Neuronal stem cell (in vitro differentiated cells): ENCODE results near the gene VTCN1.

Experiments used
- DNase-seq: peaks from one replicate; pipeline ENCODE4 v3.0.0-alpha.2; 2013; ENCODE audit warnings: low spot score
- H2AFZ ChIP-seq: one replicate; pipeline ENCODE4 v1.6.1; 2013; ENCODE audit warnings: mild to moderate bottlenecking, low read length, inconsistent platforms
- H2AK5ac ChIP-seq: 2 replicates; pipeline ENCODE4 v1.6.1; 2013; ENCODE audit warnings: low read depth, mild to moderate bottlenecking, inconsistent platforms, low read length, moderate library complexity, mixed read lengths
- H2BK120ac ChIP-seq: 2 replicates; pipeline ENCODE4 v1.6.1; 2013; ENCODE audit warnings: low read depth, mild to moderate bottlenecking, inconsistent platforms, low read length, moderate library complexity, mixed read lengths
- H2BK12ac ChIP-seq: one replicate; pipeline ENCODE4 v1.6.1; 2013; ENCODE audit warnings: low read length, inconsistent platforms
- H2BK15ac ChIP-seq: 2 replicates; pipeline ENCODE4 v1.6.1; 2013; ENCODE audit warnings: mild to moderate bottlenecking, low read length, inconsistent platforms, mixed read lengths
- H2BK5ac ChIP-seq: one replicate; pipeline ENCODE4 v1.6.1; 2013; ENCODE audit warnings: inconsistent platforms, mild to moderate bottlenecking, low read length, moderate library complexity
- H3K14ac ChIP-seq: one replicate; pipeline ENCODE4 v1.6.1; 2013; ENCODE audit warnings: low read length, inconsistent platforms
- H3K18ac ChIP-seq: 2 replicates; pipeline ENCODE4 v1.6.1; 2013; ENCODE audit warnings: low read length, inconsistent platforms
- H3K23ac ChIP-seq: 2 replicates; pipeline ENCODE4 v1.6.1; 2013; ENCODE audit warnings: low read depth, mild to moderate bottlenecking, mixed read lengths, low read length, inconsistent platforms; ENCODE audit not compliant: poor library complexity
- H3K27ac ChIP-seq: replicated peaks from 3 replicates; pipeline ENCODE4 v1.5.1; 2013; ENCODE audit warnings: low read length, inconsistent platforms
- H3K27me3 ChIP-seq, 3 experiments: 2 replicates each; pipeline ENCODE4 v1.6.1; 2013; ENCODE audit warnings: low read length in 3 of 3, mild to moderate bottlenecking in 2 of 3, inconsistent platforms in 1 of 3, low read depth in 1 of 3, mixed read lengths in 1 of 3, moderate library complexity in 1 of 3; ENCODE audit not compliant: control insufficient read depth in 3 of 3, insufficient read depth in 3 of 3
- H3K36me3 ChIP-seq, 2 donors: replicated peaks in 1 of 2; 2 replicates each; pipeline ENCODE4 v1.6.1; 2013; ENCODE audit warnings: low read length in 2 of 2; ENCODE audit not compliant: control insufficient read depth in 2 of 2, insufficient read depth in 2 of 2
- H3K4ac ChIP-seq: 2 replicates; pipeline ENCODE4 v1.6.1; 2013; ENCODE audit warnings: inconsistent platforms, mild to moderate bottlenecking, low read length, moderate library complexity
- H3K4me1 ChIP-seq, 2 donors: 1 replicate in 1 of 2; 2 replicates in 1 of 2; pipeline ENCODE4 v1.6.1; 2013; ENCODE audit warnings: low read length in 2 of 2, low read depth in 1 of 2; ENCODE audit not compliant: control insufficient read depth in 2 of 2, insufficient read depth in 1 of 2
- H3K4me2 ChIP-seq: one replicate; pipeline ENCODE4 v1.6.1; 2013; ENCODE audit warnings: mild to moderate bottlenecking, low read length, inconsistent platforms; ENCODE audit not compliant: insufficient read depth, poor library complexity, severe bottlenecking
- H3K4me3 ChIP-seq, 2 donors: 2 replicates each; pipeline ENCODE4 v1.5.1; 2013; ENCODE audit warnings: low read length in 2 of 2, mild to moderate bottlenecking in 2 of 2, inconsistent platforms in 1 of 2, moderate library complexity in 1 of 2
- H3K79me1 ChIP-seq: one replicate; pipeline ENCODE4 v1.6.1; 2013; ENCODE audit warnings: low read depth, mild to moderate bottlenecking, inconsistent platforms, low read length, moderate library complexity
- H3K9ac ChIP-seq: one replicate; pipeline ENCODE4 v1.6.1; 2013; ENCODE audit warnings: mild to moderate bottlenecking, low read depth, low read length, inconsistent platforms; ENCODE audit not compliant: poor library complexity
- H3K9me3 ChIP-seq, 2 donors: replicated peaks in 1 of 2; 2 replicates each; pipeline versions ENCODE3 to v1.6.1; 2013; ENCODE audit warnings: low read length in 2 of 2, mild to moderate bottlenecking in 2 of 2, inconsistent platforms in 1 of 2, low read depth in 1 of 2, mixed read lengths in 1 of 2, moderate library complexity in 1 of 2; ENCODE audit not compliant: control insufficient read depth in 2 of 2, insufficient read depth in 1 of 2
- H4K8ac ChIP-seq: one replicate; pipeline ENCODE4 v1.6.1; 2013; ENCODE audit warnings: low read depth, mild to moderate bottlenecking, inconsistent platforms, low read length, moderate library complexity
- H4K91ac ChIP-seq: one replicate; pipeline ENCODE4 v1.6.1; 2013; ENCODE audit warnings: low read length, low read depth, mild to moderate bottlenecking, inconsistent platforms; ENCODE audit not compliant: poor library complexity
- WGBS, 2 donors: extraction: QIAGEN DNeasy Blood & Tissue Kit; methylation state at CpG; one replicate each; pipeline ENCODE4 v1.1.7; 2013; ENCODE audit warnings: missing lambda C conversion rate in 2 of 2, mixed read lengths in 1 of 2; ENCODE audit not compliant: insufficient read length in 2 of 2, insufficient replicate concordance in 1 of 2; ENCODE audit errors: extremely low coverage in 2 of 2; 5-methylcytosine and 5-hydroxymethylcytosine counted together

Gene VTCN1

DNA sequence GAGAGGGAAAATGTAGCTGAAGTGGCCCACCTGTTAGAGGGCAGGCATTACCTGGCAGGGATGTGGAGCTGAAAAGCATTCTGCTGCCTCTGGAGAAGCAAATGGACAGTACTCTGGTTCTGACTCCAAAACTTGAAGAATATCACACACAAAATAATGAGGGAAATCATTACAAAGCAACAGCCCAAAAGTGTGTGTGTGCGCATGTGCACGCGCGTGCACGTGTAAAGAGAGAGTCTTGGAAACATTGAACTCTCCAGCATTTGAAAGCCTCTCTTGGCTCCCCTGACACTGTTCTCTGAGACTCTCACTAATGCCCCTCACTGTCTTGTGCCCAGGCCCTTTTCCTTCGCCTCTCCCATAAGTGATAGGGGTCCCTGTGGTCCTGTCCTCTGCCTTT, 2.3 kb upstream of the VTCN1 start:
- H3K4ac ChIP-seq, result no peak overlapping the region
- no peak overlapping the region for H2BK5ac ChIP-seq
- no CpG with 5 or more reads among the region's 6 CpGs for WGBS, 2 donors
- no peak overlapping the region for H2BK12ac ChIP-seq
- no peaks in the 10 kb centered on the region for H3K36me3 ChIP-seq
- H3K4me2 ChIP-seq, result no peak overlapping the region
- no peak overlapping the region for H3K4me3 ChIP-seq
- H2BK15ac ChIP-seq, result no peak overlapping the region
- peaks cover 0 to 16% (median 0%) of the 10 kb centered on the region in 3 experiments for H3K27me3 ChIP-seq
- H2AK5ac ChIP-seq, result no peak overlapping the region
- no peak overlapping the region for H3K18ac ChIP-seq
- H2BK120ac ChIP-seq, result no peak overlapping the region
- H4K8ac ChIP-seq, result no peak overlapping the region
- no peak overlapping the region for H4K91ac ChIP-seq
- H3K23ac ChIP-seq, result no peak overlapping the region
- H3K9ac ChIP-seq, result no peak overlapping the region
- DNase-seq, result no peak
- H3K79me1 ChIP-seq, result no peaks in the 10 kb centered on the region
- H2AFZ ChIP-seq, result no peak overlapping the region
- no peak overlapping the region for H3K14ac ChIP-seq
- H3K4me1 ChIP-seq, result peaks cover 3 to 4% of the 10 kb centered on the region in 2 donors
- peaks cover 0 to 2% of the 10 kb centered on the region in 2 donors for H3K9me3 ChIP-seq
- H3K27ac ChIP-seq, result no peak overlapping the region

DNA sequence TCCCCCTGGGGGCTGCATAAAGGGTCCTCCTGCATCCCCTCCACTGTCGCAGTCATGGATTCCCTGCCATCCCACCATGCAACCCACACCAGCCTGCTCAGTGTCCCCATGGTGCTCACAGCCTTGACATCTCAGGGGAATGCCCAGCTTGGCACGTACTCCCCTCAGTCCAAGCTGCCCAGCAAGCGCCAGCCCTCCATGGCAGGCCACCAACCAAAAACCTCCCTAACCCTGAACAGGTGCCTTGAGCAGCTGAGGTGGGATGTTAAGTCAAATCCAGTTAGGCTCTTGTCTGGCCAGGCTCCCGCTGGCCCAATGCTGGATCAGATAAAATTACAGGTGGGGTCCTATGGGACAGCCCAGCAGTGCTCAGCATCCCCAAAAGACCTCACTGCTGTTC, 341 bp downstream of the VTCN1 start:
- Histone ChIP-seq H4K91ac (no peak overlapping the region), H3K23ac (no peak overlapping the region), H3K4me2 (no peak overlapping the region), H3K14ac (no peak overlapping the region), H2AK5ac (peak overlapping the region; percentile 70), H2BK12ac (no peak overlapping the region), H2BK5ac (no peak overlapping the region), H3K18ac (peak overlapping the region; percentile 15), H4K8ac (no peak overlapping the region), H2BK15ac (no peak overlapping the region), H2AFZ (no peak overlapping the region), H3K9me3 (no peaks in the 10 kb centered on the region), H3K4me3 (no peak overlapping the region), H3K27ac (no peak overlapping the region), H3K4ac (no peak overlapping the region), H3K27me3 (peaks cover 0 to 16% (median 0%) of the 10 kb centered on the region in 3 experiments), H3K9ac (no peak overlapping the region), H3K36me3 (no peaks in the 10 kb centered on the region), H2BK120ac (no peak overlapping the region), H3K79me1 (no peaks in the 10 kb centered on the region), H3K4me1 (peaks cover 3 to 4% of the 10 kb centered on the region in 2 donors)
- WGBS, 2 donors, result no CpG with 5 or more reads among the region's 4 CpGs
- DNase-seq, result no peak

DNA sequence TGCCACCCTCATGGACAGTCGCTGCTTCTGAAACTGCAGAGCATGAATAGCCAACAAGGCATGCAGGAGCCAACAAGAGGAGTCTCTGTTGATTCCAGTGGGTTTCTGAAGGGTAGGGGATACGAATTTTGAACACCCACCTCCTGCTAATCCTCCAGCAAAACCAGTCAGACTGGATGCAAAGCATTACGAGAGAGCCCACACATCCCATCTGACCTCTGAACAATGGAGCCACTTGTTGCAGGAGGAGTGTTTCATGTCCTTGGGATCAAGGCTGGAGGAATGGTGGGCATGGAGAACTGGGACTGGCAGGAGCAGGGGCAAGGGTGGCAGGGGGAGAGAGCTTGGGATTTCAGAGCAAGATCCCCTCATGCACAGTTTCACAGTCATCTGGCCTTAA, 1.6 kb downstream of the VTCN1 start:
- WGBS, 2 donors, result no CpG with 5 or more reads among the region's 3 CpGs

DNA sequence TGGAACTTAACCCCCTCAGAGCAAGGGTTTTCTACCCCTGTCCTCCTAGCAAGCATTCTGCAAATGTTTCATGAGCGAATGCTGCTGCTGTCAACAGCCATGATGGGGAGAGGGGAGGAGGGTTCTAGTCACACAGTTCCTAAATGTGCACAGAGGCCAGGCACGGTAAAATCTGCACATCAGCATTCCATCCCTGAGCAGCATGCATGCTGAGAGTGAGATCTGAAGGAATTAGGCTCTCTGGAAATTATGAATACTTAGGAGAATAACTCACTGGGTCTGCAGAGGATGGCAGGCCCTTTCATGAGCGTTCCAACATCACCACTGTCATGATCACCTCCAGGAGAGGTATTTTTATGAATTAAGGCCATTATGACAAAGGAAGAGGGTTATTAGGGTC, 2.1 kb downstream of the VTCN1 start:
- Histone ChIP-seq H3K4ac (no peak overlapping the region), H2BK12ac (no peak overlapping the region), H2BK5ac (no peak overlapping the region), H3K79me1 (no peaks in the 10 kb centered on the region), H2AK5ac (no peak overlapping the region), H3K18ac (no peak overlapping the region), H3K23ac (no peak overlapping the region), H2BK15ac (no peak overlapping the region), H4K91ac (no peak overlapping the region), H3K14ac (no peak overlapping the region), H2AFZ (no peak overlapping the region), H3K27ac (no peak overlapping the region), H3K9ac (no peak overlapping the region), H3K27me3 (peaks cover 0 to 16% (median 0%) of the 10 kb centered on the region in 3 experiments), H3K4me2 (no peak overlapping the region), H4K8ac (no peak overlapping the region), H3K36me3 (no peaks in the 10 kb centered on the region), H3K9me3 (no peaks in the 10 kb centered on the region), H2BK120ac (no peak overlapping the region), H3K4me3 (no peak overlapping the region), H3K4me1 (peaks cover 3 to 4% of the 10 kb centered on the region in 2 donors)
- DNase-seq, result no peak
- no CpG with 5 or more reads among the region's 3 CpGs for WGBS, 2 donors

More for the DNA sequence above, 1.6 kb downstream of the VTCN1 start:
- no peak overlapping the region for H2AFZ ChIP-seq
- no peak overlapping the region for H4K91ac ChIP-seq
- peaks cover 0 to 16% (median 0%) of the 10 kb centered on the region in 3 experiments for H3K27me3 ChIP-seq
- H3K4ac ChIP-seq, result no peak overlapping the region
- H3K9me3 ChIP-seq, result no peaks in the 10 kb centered on the region
- no peak overlapping the region for H4K8ac ChIP-seq
- DNase-seq, result no peak
- H3K23ac ChIP-seq, result no peak overlapping the region
- no peak overlapping the region for H3K27ac ChIP-seq
- H3K36me3 ChIP-seq, result no peaks in the 10 kb centered on the region
- no peak overlapping the region for H2BK120ac ChIP-seq
- no peak overlapping the region for H3K4me2 ChIP-seq
- no peak overlapping the region for H3K14ac ChIP-seq
- H2BK15ac ChIP-seq, result peak overlapping the region; percentile 7
- H3K4me1 ChIP-seq, result peaks cover 3 to 4% of the 10 kb centered on the region in 2 donors
- H3K79me1 ChIP-seq, result no peaks in the 10 kb centered on the region
- H2AK5ac ChIP-seq, result no peak overlapping the region
- H3K4me3 ChIP-seq, result no peak overlapping the region
- H3K18ac ChIP-seq, result peak overlapping the region; percentile 6
- H2BK5ac ChIP-seq, result peak overlapping the region; percentile 45
- no peak overlapping the region for H3K9ac ChIP-seq
- H2BK12ac ChIP-seq, result no peak overlapping the region
